H1 (cell line): ENCODE data around the gene CHCHD6. TPM values are rescaled to one million over a fixed set of nuclear protein-coding genes. Genes with fewer than 3 reads are reported as not detected.

Experiments
- CEBPB ChIP-seq: IDR thresholded peaks from 2 replicates; pipeline ENCODE4 v1.6.1; 2012; ENCODE audit warnings: low read depth, low read length
- CHD7 ChIP-seq: fragments of 300-600 bp; sonication (generic); IDR thresholded peaks from 2 replicates; pipeline ENCODE4 v1.7.1; 2012; ENCODE audit warnings: low read length, moderate library complexity, mild to moderate bottlenecking, inconsistent platforms; ENCODE audit not compliant: insufficient replicate concordance
- E2F6 ChIP-seq: IDR thresholded peaks from 2 replicates; pipeline ENCODE4 v1.6.1; 2012; ENCODE audit warnings: inconsistent platforms
- GABPA ChIP-seq: IDR thresholded peaks from 2 replicates; pipeline ENCODE4 v1.6.1; 2011; ENCODE audit warnings: mild to moderate bottlenecking, low read length, moderate library complexity, borderline replicate concordance; ENCODE audit not compliant: insufficient read depth
- NANOG ChIP-seq: IDR thresholded peaks from 2 replicates; pipeline ENCODE4 v1.6.1; 2011; ENCODE audit warnings: low read length, low read depth, mild to moderate bottlenecking, inconsistent platforms; ENCODE audit not compliant: insufficient read depth, poor library complexity, severe bottlenecking
- PHF8 ChIP-seq: fragments of 200-600 bp; sonication (generic); conservative IDR thresholded peaks from 2 replicates; pipeline ENCODE4 v1.7.1; 2012; ENCODE audit warnings: low read depth, mild to moderate bottlenecking, inconsistent platforms, low read length, moderate library complexity
- ZNF274 ChIP-seq: IDR thresholded peaks from 2 replicates; pipeline ENCODE4 v1.7.0; 2012; ENCODE audit warnings: low read length, borderline replicate concordance; ENCODE audit errors: extremely low read depth
- polyA plus RNA-seq, 7 experiments: library from polyadenylated mRNA; depleted of rRNA in 3 of 7; stranded (reverse) in 5 of 7; unstranded in 2 of 7; fragments of >200 nt in 5 of 7; fragments of 200-250 nt in 2 of 7; gene quantifications; 1 replicate in 5 of 7; 2 replicates in 1 of 7; 4 replicates in 1 of 7; pipeline versions ENCODE4 v1.2.1 to v1.2.3, GENCODE V29; 2011 to 2013; ENCODE audit warnings: missing spikeins in 2 of 7, mixed read lengths in 2 of 7
- total RNA-seq: library from RNA; stranded (reverse); fragmentation: NEBNext Ultra II Directional; extraction: Animal tissue kit (Norgen Biotek cat#: 25700); gene quantifications from 2 replicates; pipeline ENCODE4 v1.2.1, GENCODE V29; 2021
- TF ChIP-seq, protein P1 (sequence below): IDR thresholded peaks from 2 replicates; pipeline ENCODE4 v1.6.1; 2012; ENCODE audit warnings: low read length, inconsistent platforms

Gene CHCHD6
- total and polyA plus RNA-seq, 2 of the 8 experiments (the other 6 are each of a cell fraction or from before 2014, with no cell fraction given) = 32.4 to 37.6 TPM

DNA sequence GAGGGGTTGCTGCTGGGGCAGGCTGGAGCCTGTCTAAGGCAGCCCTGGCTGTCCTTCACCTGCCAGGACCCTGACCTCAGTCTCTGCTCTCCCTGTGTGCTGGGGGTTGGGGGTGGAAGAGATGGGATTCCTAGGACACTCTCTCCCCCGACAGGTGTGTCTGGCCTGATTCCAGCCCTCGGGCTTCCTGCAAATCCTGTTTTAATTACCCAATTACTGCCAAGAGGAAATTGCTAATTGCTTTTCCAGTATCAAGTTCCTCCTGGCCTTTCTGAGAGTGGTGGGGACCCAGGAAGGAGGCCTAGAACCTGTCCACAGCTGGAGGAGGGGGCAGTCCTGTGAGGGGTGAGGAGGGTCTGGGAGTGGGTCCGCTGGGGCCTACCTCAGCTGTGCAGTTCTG is 294.7 kb downstream of the CHCHD6 start (continued):
- TF ChIP-seq, protein P1, sequence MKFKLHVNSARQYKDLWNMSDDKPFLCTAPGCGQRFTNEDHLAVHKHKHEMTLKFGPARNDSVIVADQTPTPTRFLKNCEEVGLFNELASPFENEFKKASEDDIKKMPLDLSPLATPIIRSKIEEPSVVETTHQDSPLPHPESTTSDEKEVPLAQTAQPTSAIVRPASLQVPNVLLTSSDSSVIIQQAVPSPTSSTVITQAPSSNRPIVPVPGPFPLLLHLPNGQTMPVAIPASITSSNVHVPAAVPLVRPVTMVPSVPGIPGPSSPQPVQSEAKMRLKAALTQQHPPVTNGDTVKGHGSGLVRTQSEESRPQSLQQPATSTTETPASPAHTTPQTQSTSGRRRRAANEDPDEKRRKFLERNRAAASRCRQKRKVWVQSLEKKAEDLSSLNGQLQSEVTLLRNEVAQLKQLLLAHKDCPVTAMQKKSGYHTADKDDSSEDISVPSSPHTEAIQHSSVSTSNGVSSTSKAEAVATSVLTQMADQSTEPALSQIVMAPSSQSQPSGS = no peak
- TF ChIP-seq ZNF274 (no peak), NANOG (no peak), CHD7 (no peak), PHF8 (no peak), CEBPB (no peak), GABPA (no peak), E2F6 (no peak)
- TF ChIP-seq, all 59 proteins: peak for 0
